ENCODE results near the gene TRNT1.
A peak's percentile ranks its signal among the peaks of the same experiment; 100 is the strongest.

TRNT1 gene

DNA sequence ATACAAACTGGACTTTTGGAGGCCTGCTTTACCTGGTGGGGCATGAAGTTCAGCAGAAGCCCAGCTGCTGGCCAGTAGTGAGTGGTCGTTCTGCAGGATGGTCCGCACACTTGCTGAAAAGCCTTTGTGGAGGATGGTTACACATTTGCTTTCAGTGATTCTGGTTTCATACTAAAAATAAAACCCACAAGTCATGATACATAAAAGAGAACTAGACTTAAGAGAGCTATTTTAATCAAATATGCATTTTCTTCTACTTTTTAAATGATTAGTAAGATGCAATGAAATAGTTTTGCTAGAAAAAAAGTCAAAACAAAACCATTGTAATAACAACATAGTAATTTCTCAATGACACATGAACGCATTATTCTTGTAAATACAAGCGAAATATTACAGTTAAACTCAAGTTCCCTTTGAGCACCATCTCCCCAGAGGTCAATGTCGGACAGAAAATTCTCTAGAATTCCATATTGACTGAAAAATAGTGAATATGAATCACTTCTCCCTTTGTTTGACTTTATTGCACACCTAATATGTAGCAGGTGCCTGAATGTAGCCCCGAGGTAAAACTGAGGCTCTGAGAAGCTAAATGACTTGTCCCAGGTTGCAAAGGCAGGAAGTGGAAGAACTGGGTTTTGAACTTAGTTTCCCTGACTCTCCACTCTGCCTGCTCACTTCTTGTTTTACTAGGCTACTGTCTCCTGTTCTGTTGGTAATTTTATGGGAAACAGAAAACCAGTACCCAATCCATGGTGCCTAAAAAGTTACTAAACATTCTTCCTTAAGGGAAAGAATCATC, 24.9 kb upstream of the TRNT1 start:
- H3K4me1 ChIP-seq (ENCODE audit: control insufficient read depth, low read depth, low read length): no peaks in the 10 kb centered on the region
- H3K4me2 ChIP-seq (ENCODE audit: low read length): no peak overlapping the region
- no peak overlapping the region for H3K4ac ChIP-seq (ENCODE audit: low read depth, low read length)
- no peak overlapping the region for H4K8ac ChIP-seq (ENCODE audit: low read depth, low read length)
- H3K18ac ChIP-seq (ENCODE audit: low read length): no peak overlapping the region
- H3K36me3 ChIP-seq (ENCODE audit: control insufficient read depth, insufficient read depth, low read length): no peaks in the 10 kb centered on the region
- no peak overlapping the region for H4K5ac ChIP-seq (ENCODE audit: low read length)
- H2AK5ac ChIP-seq (ENCODE audit: low read length): no peak overlapping the region
- H3K27me3 ChIP-seq (ENCODE audit: insufficient read depth, low read length, poor library complexity): no peaks in the 10 kb centered on the region
- no peak overlapping the region for H3K4me3 ChIP-seq (ENCODE audit: low read length)
- H3K56ac ChIP-seq (ENCODE audit: low read length): no peak overlapping the region
- no peak overlapping the region for H3K23ac ChIP-seq (ENCODE audit: low read length)
- no peak for DNase-seq
- no peak overlapping the region for H2BK120ac ChIP-seq (ENCODE audit: low read depth, low read length)
- no peaks in the 10 kb centered on the region for H3K79me1 ChIP-seq (ENCODE audit: low read length)
- no CpG with 5 or more reads among the region's 6 CpGs for WGBS (ENCODE audit: extremely low coverage, insufficient coverage, low lambda C conversion rate)
- H3K27ac ChIP-seq (ENCODE audit: low read depth, low read length): no peak overlapping the region
- no peaks in the 10 kb centered on the region for H3K79me2 ChIP-seq (ENCODE audit: control insufficient read depth, insufficient read depth, low read length)
- no peak overlapping the region for H3K9ac ChIP-seq (ENCODE audit: low read length)
- no peak overlapping the region for H2BK15ac ChIP-seq (replicated peaks; ENCODE audit: low read depth)
- no peak overlapping the region for H2BK5ac ChIP-seq (ENCODE audit: low read length)

GRCh38 chr3:3102751-3103150, 24.0 kb upstream of the TRNT1 start:
- H3K18ac ChIP-seq (ENCODE audit: low read length): no peak overlapping the region
- H3K27me3 ChIP-seq (ENCODE audit: insufficient read depth, low read length, poor library complexity): no peaks in the 10 kb centered on the region

DNA sequence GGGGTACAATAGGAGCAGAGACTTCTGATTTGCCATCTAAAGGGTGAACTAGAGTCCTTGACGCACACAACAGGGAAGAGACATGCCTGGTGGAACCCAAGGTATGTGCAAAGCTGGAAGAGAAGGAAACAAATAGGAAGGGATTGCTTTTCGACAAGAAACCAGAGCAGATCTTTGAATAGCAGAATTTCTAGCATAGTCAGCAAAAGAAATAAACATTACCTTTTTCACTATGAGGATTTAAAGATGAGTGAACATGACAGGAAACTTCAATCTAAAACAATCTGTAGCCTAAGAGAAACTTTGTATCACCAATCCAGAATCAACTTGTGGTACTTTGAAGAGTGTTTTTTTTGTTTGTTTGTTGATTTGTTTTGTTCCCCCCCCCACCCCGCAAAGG, 21.5 kb upstream of the TRNT1 start:
- no CpG with 5 or more reads among the region's 3 CpGs for WGBS (ENCODE audit: extremely low coverage, insufficient coverage, low lambda C conversion rate)
- H3K27me3 ChIP-seq (ENCODE audit: insufficient read depth, low read length, poor library complexity): no peaks in the 10 kb centered on the region

More at GRCh38 chr3:3102751-3103150, 24.0 kb upstream of the TRNT1 start:
- Histone ChIP-seq H3K56ac (ENCODE audit: low read length) (no peak overlapping the region), H2BK120ac (ENCODE audit: low read depth, low read length) (no peak overlapping the region), H2BK15ac (replicated peaks; ENCODE audit: low read depth) (no peak overlapping the region), H3K4me1 (ENCODE audit: control insufficient read depth, low read depth, low read length) (no peaks in the 10 kb centered on the region), H2BK5ac (ENCODE audit: low read length) (no peak overlapping the region), H4K5ac (ENCODE audit: low read length) (no peak overlapping the region), H3K79me1 (ENCODE audit: low read length) (no peaks in the 10 kb centered on the region), H3K9ac (ENCODE audit: low read length) (no peak overlapping the region), H3K79me2 (ENCODE audit: control insufficient read depth, insufficient read depth, low read length) (no peaks in the 10 kb centered on the region), H2AK5ac (ENCODE audit: low read length) (no peak overlapping the region), H3K36me3 (ENCODE audit: control insufficient read depth, insufficient read depth, low read length) (no peaks in the 10 kb centered on the region), H3K4me3 (ENCODE audit: low read length) (no peak overlapping the region), H3K23ac (ENCODE audit: low read length) (no peak overlapping the region), H3K4ac (ENCODE audit: low read depth, low read length) (no peak overlapping the region), H3K4me2 (ENCODE audit: low read length) (no peak overlapping the region), H4K8ac (ENCODE audit: low read depth, low read length) (no peak overlapping the region), H3K27ac (ENCODE audit: low read depth, low read length) (no peak overlapping the region)
- no peak for DNase-seq
- no CpG with 5 or more reads among the region's 6 CpGs for WGBS (ENCODE audit: extremely low coverage, insufficient coverage, low lambda C conversion rate)

DNA sequence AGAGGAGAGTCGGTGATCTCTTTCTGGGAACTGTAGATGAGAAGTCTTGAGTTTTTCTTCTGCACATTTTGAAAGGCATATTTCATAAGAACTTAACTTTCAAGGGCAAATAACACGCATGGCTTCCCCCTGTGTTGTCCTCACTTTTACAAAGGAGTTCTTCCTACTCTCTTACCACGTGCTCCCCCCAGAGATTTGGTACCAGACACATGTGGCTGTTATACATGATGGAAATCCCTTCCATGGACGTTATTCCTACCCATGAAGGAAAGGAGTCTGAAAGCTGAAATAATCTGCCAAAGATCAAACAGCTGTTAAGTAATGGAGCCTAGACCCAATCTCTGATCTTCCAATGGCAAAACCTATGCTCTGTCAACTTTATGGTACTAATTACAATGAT, 20.9 kb upstream of the TRNT1 start:
- Histone ChIP-seq H3K4me3 (ENCODE audit: low read length) (no peak overlapping the region), H3K79me2 (ENCODE audit: control insufficient read depth, insufficient read depth, low read length) (no peaks in the 10 kb centered on the region), H3K4ac (ENCODE audit: low read depth, low read length) (no peak overlapping the region), H2AK5ac (ENCODE audit: low read length) (no peak overlapping the region), H3K9ac (ENCODE audit: low read length) (no peak overlapping the region), H3K36me3 (ENCODE audit: control insufficient read depth, insufficient read depth, low read length) (no peaks in the 10 kb centered on the region), H2BK5ac (ENCODE audit: low read length) (no peak overlapping the region), H3K27ac (ENCODE audit: low read depth, low read length) (no peak overlapping the region), H3K23ac (ENCODE audit: low read length) (no peak overlapping the region), H3K79me1 (ENCODE audit: low read length) (no peaks in the 10 kb centered on the region), H3K4me1 (ENCODE audit: control insufficient read depth, low read depth, low read length) (peaks cover 7% of the 10 kb centered on the region), H3K18ac (ENCODE audit: low read length) (no peak overlapping the region), H4K8ac (ENCODE audit: low read depth, low read length) (no peak overlapping the region), H3K56ac (ENCODE audit: low read length) (no peak overlapping the region), H4K5ac (ENCODE audit: low read length) (no peak overlapping the region), H2BK15ac (replicated peaks; ENCODE audit: low read depth) (no peak overlapping the region), H3K4me2 (ENCODE audit: low read length) (no peak overlapping the region), H3K27me3 (ENCODE audit: insufficient read depth, low read length, poor library complexity) (no peaks in the 10 kb centered on the region), H2BK120ac (ENCODE audit: low read depth, low read length) (no peak overlapping the region)
- no CpG with 5 or more reads among the region's 4 CpGs for WGBS (ENCODE audit: extremely low coverage, insufficient coverage, low lambda C conversion rate)
- no peak for DNase-seq

More for the DNA sequence above, 21.5 kb upstream of the TRNT1 start:
- H2BK5ac ChIP-seq (ENCODE audit: low read length): no peak overlapping the region
- peaks cover 4% of the 10 kb centered on the region for H3K4me1 ChIP-seq (ENCODE audit: control insufficient read depth, low read depth, low read length)
- no peak overlapping the region for H3K27ac ChIP-seq (ENCODE audit: low read depth, low read length)
- no peak overlapping the region for H3K4ac ChIP-seq (ENCODE audit: low read depth, low read length)
- H3K23ac ChIP-seq (ENCODE audit: low read length): no peak overlapping the region
- H3K18ac ChIP-seq (ENCODE audit: low read length): no peak overlapping the region
- no peak overlapping the region for H4K8ac ChIP-seq (ENCODE audit: low read depth, low read length)
- H3K4me2 ChIP-seq (ENCODE audit: low read length): no peak overlapping the region
- no peaks in the 10 kb centered on the region for H3K79me2 ChIP-seq (ENCODE audit: control insufficient read depth, insufficient read depth, low read length)
- no peak overlapping the region for H3K56ac ChIP-seq (ENCODE audit: low read length)
- H2BK120ac ChIP-seq (ENCODE audit: low read depth, low read length): no peak overlapping the region
- no peak for DNase-seq
- H2AK5ac ChIP-seq (ENCODE audit: low read length): no peak overlapping the region
- no peak overlapping the region for H2BK15ac ChIP-seq (replicated peaks; ENCODE audit: low read depth)
- H3K9ac ChIP-seq (ENCODE audit: low read length): no peak overlapping the region
- no peaks in the 10 kb centered on the region for H3K79me1 ChIP-seq (ENCODE audit: low read length)
- H3K4me3 ChIP-seq (ENCODE audit: low read length): no peak overlapping the region
- H4K5ac ChIP-seq (ENCODE audit: low read length): no peak overlapping the region
- no peaks in the 10 kb centered on the region for H3K36me3 ChIP-seq (ENCODE audit: control insufficient read depth, insufficient read depth, low read length)

DNA sequence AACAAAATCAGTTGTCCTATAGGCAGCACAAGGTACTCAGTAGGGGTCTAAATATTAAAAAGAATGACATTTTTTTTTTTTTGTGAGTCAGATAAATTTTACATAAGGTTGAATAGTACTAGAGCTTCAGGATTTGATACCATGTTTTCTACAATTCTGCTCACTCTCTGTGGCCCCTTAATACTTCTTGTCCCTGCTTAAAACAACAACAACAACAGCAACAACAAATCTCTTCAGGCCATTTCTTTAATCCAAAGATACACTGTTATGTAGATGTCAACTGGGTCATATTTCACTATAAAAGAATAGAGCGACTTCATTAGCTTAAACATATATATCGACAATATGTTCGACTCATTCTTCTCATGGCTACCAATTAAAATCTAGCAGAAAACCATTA, 19.6 kb upstream of the TRNT1 start:
- no peak overlapping the region for H2AK5ac ChIP-seq (ENCODE audit: low read length)
- no peak overlapping the region for H2BK120ac ChIP-seq (ENCODE audit: low read depth, low read length)
- H2BK5ac ChIP-seq (ENCODE audit: low read length): no peak overlapping the region
- H2BK15ac ChIP-seq (replicated peaks; ENCODE audit: low read depth): no peak overlapping the region
- H3K4me2 ChIP-seq (ENCODE audit: low read length): no peak overlapping the region
- H3K18ac ChIP-seq (ENCODE audit: low read length): no peak overlapping the region
- no peak overlapping the region for H3K4me3 ChIP-seq (ENCODE audit: low read length)
- no peak overlapping the region for H4K8ac ChIP-seq (ENCODE audit: low read depth, low read length)
- H3K23ac ChIP-seq (ENCODE audit: low read length): no peak overlapping the region
- peaks cover 7% of the 10 kb centered on the region for H3K4me1 ChIP-seq (ENCODE audit: control insufficient read depth, low read depth, low read length)
- no peaks in the 10 kb centered on the region for H3K27me3 ChIP-seq (ENCODE audit: insufficient read depth, low read length, poor library complexity)
- no peak overlapping the region for H3K4ac ChIP-seq (ENCODE audit: low read depth, low read length)
- DNase-seq: no peak
- WGBS (ENCODE audit: extremely low coverage, insufficient coverage, low lambda C conversion rate): no CpG with 5 or more reads among the region's 3 CpGs
- H3K79me2 ChIP-seq (ENCODE audit: control insufficient read depth, insufficient read depth, low read length): no peaks in the 10 kb centered on the region
- H3K79me1 ChIP-seq (ENCODE audit: low read length): no peaks in the 10 kb centered on the region
- no peaks in the 10 kb centered on the region for H3K36me3 ChIP-seq (ENCODE audit: control insufficient read depth, insufficient read depth, low read length)
- H3K56ac ChIP-seq (ENCODE audit: low read length): no peak overlapping the region
- H3K27ac ChIP-seq (ENCODE audit: low read depth, low read length): no peak overlapping the region
- H4K5ac ChIP-seq (ENCODE audit: low read length): no peak overlapping the region
- no peak overlapping the region for H3K9ac ChIP-seq (ENCODE audit: low read length)

DNA sequence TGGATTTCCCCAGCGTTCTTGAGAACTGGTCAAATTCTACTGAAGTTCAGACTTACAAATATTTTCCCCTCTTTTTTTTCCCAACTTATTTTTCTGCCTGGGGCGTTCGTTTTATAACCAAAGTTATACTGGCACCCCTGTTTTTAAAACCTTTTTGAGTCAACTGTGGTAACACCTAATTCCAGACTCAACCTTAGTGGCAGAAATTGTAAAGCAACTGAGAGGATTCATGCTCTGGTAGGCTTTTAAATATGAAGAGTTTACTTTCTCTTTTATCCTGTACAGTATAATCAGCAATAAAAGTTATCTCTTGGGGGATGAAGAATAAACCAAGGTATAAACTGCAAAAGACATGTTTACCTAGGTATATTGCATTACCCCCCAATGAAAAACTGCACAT, 18.9 kb upstream of the TRNT1 start:
- Histone ChIP-seq H3K4me2 (ENCODE audit: low read length) (no peak overlapping the region), H3K56ac (ENCODE audit: low read length) (no peak overlapping the region), H3K27me3 (ENCODE audit: insufficient read depth, low read length, poor library complexity) (no peaks in the 10 kb centered on the region), H3K36me3 (ENCODE audit: control insufficient read depth, insufficient read depth, low read length) (no peaks in the 10 kb centered on the region), H3K4me3 (ENCODE audit: low read length) (no peak overlapping the region), H3K79me1 (ENCODE audit: low read length) (no peaks in the 10 kb centered on the region), H3K4ac (ENCODE audit: low read depth, low read length) (no peak overlapping the region), H2AK5ac (ENCODE audit: low read length) (no peak overlapping the region), H3K9ac (ENCODE audit: low read length) (no peak overlapping the region), H3K18ac (ENCODE audit: low read length) (no peak overlapping the region), H4K5ac (ENCODE audit: low read length) (no peak overlapping the region), H2BK15ac (replicated peaks; ENCODE audit: low read depth) (peak overlapping the region; percentile 57), H4K8ac (ENCODE audit: low read depth, low read length) (no peak overlapping the region), H2BK5ac (ENCODE audit: low read length) (no peak overlapping the region), H2BK120ac (ENCODE audit: low read depth, low read length) (no peak overlapping the region), H3K27ac (ENCODE audit: low read depth, low read length) (no peak overlapping the region), H3K4me1 (ENCODE audit: control insufficient read depth, low read depth, low read length) (peaks cover 7% of the 10 kb centered on the region), H3K79me2 (ENCODE audit: control insufficient read depth, insufficient read depth, low read length) (no peaks in the 10 kb centered on the region), H3K23ac (ENCODE audit: low read length) (no peak overlapping the region)
- WGBS (ENCODE audit: extremely low coverage, insufficient coverage, low lambda C conversion rate): no CpG with 5 or more reads among the region's 3 CpGs
- no peak for DNase-seq

Data from mesendoderm (in vitro differentiated cells).